ENCODE measurements around the gene CDH4. TPM values are rescaled to one million over a fixed set of nuclear protein-coding genes. Genes with fewer than 3 reads are reported as not detected.

The CDH4 gene
- total RNA-seq, 1 donor from 2014 or later: 0.06 TPM

DNA sequence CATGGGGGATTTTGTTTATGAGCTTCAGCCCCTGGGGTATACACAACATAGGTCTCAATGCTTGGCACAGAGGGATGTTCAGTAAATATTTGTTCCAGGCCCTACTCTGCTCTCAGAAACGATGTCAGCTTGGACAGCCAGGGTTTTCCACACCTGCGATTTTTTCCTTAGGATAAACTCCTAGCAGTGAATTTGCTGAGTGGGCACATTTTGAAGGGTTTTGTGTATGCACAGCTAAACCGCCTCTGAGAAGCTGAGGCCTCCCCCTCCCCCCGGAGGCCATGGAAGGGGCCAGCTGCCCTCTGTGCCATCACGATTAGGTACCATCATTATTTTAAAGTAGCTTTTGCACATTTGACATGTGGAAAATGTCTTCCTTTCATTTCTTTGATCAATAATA lies 614.1 kb downstream of the CDH4 start:
- intact Hi-C loops (cut with DNase I): no loop called here
- no peaks in the 10 kb centered on the region for H3K4me1 ChIP-seq
- no peak overlapping the region for H3K27ac ChIP-seq
- no peak for DNase-seq
- H3K36me3 ChIP-seq: no peaks in the 10 kb centered on the region
- no peak for ATAC-seq
- H3K4me3 ChIP-seq: no peak overlapping the region
- TF ChIP-seq, protein P1, sequence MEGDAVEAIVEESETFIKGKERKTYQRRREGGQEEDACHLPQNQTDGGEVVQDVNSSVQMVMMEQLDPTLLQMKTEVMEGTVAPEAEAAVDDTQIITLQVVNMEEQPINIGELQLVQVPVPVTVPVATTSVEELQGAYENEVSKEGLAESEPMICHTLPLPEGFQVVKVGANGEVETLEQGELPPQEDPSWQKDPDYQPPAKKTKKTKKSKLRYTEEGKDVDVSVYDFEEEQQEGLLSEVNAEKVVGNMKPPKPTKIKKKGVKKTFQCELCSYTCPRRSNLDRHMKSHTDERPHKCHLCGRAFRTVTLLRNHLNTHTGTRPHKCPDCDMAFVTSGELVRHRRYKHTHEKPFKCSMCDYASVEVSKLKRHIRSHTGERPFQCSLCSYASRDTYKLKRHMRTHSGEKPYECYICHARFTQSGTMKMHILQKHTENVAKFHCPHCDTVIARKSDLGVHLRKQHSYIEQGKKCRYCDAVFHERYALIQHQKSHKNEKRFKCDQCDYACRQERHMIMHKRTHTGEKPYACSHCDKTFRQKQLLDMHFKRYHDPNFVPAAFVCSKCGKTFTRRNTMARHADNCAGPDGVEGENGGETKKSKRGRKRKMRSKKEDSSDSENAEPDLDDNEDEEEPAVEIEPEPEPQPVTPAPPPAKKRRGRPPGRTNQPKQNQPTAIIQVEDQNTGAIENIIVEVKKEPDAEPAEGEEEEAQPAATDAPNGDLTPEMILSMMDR (IDR thresholded peaks at IDR 0.05): no peak
- no peaks in the 10 kb centered on the region for H3K27me3 ChIP-seq (ENCODE audit: low read depth)
- H3K9me3 ChIP-seq: no peaks in the 10 kb centered on the region

DNA sequence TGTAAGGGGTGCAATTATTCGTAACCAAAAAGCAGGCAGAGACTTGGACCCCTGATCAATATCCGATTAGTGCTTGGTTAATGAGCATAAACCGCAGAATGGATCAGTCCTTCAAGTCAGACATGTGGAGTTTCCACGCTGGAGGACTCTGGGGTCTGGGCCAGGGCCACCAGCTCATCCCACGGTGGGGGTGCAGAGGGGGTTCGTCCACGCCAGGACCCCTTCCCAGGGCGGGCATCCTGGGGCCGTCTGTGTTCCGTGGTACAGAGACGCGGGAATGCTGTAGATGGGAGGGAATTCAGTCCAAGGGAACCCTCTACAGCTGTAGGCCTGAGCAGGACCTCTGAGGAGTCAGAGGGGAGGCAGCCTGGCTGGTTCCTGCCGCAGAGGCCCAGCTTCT lies 615.9 kb downstream of the CDH4 start:
- H3K4me3 ChIP-seq: no peak overlapping the region
- intact Hi-C loops (cut with DNase I): no loop called here
- no peak for DNase-seq
- ATAC-seq: no peak
- no peaks in the 10 kb centered on the region for H3K36me3 ChIP-seq
- no peaks in the 10 kb centered on the region for H3K9me3 ChIP-seq
- H3K27me3 ChIP-seq (ENCODE audit: low read depth): no peaks in the 10 kb centered on the region
- H3K27ac ChIP-seq: no peak overlapping the region
- no peaks in the 10 kb centered on the region for H3K4me1 ChIP-seq
- TF ChIP-seq, protein P1 (IDR thresholded peaks at IDR 0.05): no peak

DNA sequence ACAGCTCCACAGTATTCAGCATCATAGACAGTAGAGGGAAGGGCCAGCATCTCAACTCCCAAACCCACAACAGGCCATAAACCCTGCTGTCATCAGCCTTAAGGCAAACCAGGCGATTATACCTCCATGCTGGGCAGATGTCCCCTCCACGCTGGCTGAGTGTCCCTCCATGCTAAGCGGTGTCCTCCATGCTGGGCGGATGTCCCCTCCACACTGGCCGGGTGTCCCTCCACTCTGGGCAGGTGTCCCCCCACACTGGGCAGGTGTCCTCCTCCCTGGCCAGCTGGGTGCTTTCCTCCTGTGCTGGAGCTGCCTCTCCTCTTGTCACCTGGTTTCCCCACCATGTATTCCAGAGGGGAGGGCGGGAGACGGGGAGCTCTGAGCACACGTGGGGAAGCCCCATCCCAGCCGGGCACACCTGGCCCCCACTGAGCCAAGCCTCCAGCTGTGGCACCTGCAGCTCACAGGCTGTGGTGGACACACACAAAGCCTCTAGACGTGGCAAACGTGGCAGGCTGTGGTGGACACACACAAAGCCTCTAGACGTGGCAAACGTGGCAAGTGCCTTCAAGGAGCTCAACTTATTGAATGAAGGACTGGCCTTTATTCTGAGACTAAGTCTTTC lies 616.5 kb downstream of the CDH4 start:
- Histone ChIP-seq H3K27ac (no peak overlapping the region), H3K4me1 (no peaks in the 10 kb centered on the region), H3K4me3 (no peak overlapping the region), H3K36me3 (no peaks in the 10 kb centered on the region), H3K9me3 (no peaks in the 10 kb centered on the region), H3K27me3 (ENCODE audit: low read depth) (no peaks in the 10 kb centered on the region)
- no peak for DNase-seq
- TF ChIP-seq, protein P1 (IDR thresholded peaks at IDR 0.05): no peak
- intact Hi-C loops (cut with DNase I): no loop called here
- no peak for ATAC-seq

DNA sequence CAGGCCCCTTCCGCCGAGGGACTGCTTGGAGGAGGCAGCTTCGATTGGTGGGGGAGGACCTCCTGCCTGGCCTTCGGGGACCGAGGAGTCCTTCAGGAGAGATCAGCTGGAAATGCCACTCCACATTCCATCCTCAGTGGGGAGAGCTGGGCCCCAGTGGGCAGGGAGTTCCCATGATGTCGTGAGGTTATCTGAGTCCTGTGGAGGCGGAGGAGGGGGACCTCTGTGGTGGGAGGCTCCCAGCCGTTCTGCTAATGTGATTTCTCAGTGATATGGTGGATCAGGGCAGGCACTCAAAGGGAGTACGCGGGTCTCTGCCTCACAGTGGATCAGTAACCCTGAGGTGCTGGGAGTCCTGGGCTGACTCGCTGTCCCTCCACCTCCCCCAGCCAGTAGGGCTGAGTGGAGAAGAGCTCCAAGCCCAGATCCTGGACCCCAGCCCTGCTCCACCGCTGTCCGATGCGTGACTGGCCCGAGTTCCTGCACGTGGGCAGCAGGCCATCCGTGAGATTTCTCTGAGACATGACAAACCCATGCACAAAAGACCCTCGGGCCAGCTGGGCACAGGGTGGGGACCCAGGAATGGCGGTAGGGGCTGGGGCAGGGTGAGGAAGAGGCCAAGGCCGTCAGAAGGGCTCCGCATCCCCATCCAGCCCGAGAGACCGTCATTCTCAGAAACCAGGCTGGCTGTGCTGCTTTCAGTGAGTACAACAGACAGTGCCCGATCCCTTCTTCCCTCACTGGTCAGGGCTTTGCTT lies 617.9 kb downstream of the CDH4 start:
- no peaks in the 10 kb centered on the region for H3K36me3 ChIP-seq
- H3K4me3 ChIP-seq: no peak overlapping the region
- intact Hi-C loops (cut with DNase I): no loop called here
- ATAC-seq (no peak), DNase-seq (no peak)
- no peaks in the 10 kb centered on the region for H3K4me1 ChIP-seq
- TF ChIP-seq, protein P1 (IDR thresholded peaks at IDR 0.05): no peak
- H3K27me3 ChIP-seq (ENCODE audit: low read depth): no peaks in the 10 kb centered on the region
- no peaks in the 10 kb centered on the region for H3K9me3 ChIP-seq
- no peak overlapping the region for H3K27ac ChIP-seq

DNA sequence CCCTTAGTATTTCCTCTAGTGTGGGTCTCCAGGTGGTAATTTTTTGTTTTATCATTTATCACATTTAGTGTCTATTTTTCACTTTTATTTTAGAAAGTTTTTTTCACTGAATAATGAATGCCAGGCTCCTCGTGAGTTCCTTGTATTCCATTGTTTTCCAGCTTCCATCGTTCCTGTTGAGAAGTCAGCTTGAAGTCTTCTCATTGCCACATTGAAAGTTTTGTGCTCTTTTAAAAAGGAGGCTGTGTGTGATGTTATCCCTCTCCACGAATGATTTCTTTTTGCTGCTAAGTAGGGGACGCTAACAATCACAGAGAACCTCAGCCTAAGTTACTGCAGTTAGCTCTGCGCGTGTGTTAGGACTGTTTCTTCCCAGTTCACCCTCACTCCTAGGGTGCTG lies 619.1 kb downstream of the CDH4 start:
- Histone ChIP-seq H3K27ac (no peak overlapping the region), H3K27me3 (ENCODE audit: low read depth) (no peaks in the 10 kb centered on the region), H3K4me1 (no peaks in the 10 kb centered on the region), H3K36me3 (no peaks in the 10 kb centered on the region), H3K9me3 (no peaks in the 10 kb centered on the region), H3K4me3 (no peak overlapping the region)
- intact Hi-C loops (cut with DNase I): no loop called here
- DNase-seq (no peak), ATAC-seq (no peak)
- TF ChIP-seq, protein P1 (IDR thresholded peaks at IDR 0.05): no peak
